Small intestine (tissue), 7 donors: Measurements from ENCODE around the gene ADAMTS4. TPM values are rescaled to one million over a fixed set of nuclear protein-coding genes. Genes with fewer than 3 reads are reported as not detected.

Experiments used
- DNase-seq, 2 donors: peaks; one replicate each; pipeline versions ENCODE4 v3.0.0 to v3.0.0-alpha.2; 2013
- FAIRE-seq: peaks from 2 replicates; lab custom pipeline; 2012; peaks lifted over from hg19 to GRCh38; lab: Jason Lieb, UNC
- H3K27ac ChIP-seq, 3 donors: one replicate each; pipeline ENCODE4 v1.5.1; 2013; ENCODE audit warnings: low read length in 2 of 3, mild to moderate bottlenecking in 2 of 3, control low read depth in 1 of 3, inconsistent platforms in 1 of 3, low read depth in 1 of 3, moderate library complexity in 1 of 3
- H3K27me3 ChIP-seq, 3 donors: one replicate each; pipeline ENCODE4 v1.6.1; 2013; ENCODE audit warnings: low read length in 3 of 3, inconsistent platforms in 1 of 3; ENCODE audit not compliant: control insufficient read depth in 3 of 3, insufficient read depth in 3 of 3
- H3K36me3 ChIP-seq, 3 donors: one replicate each; pipeline ENCODE4 v1.6.1; 2013; ENCODE audit warnings: low read length in 3 of 3, inconsistent platforms in 1 of 3, low read depth in 1 of 3, mild to moderate bottlenecking in 1 of 3, moderate library complexity in 1 of 3; ENCODE audit not compliant: control insufficient read depth in 3 of 3, insufficient read depth in 2 of 3
- H3K4me1 ChIP-seq, 3 donors: one replicate each; pipeline ENCODE4 v1.6.1; 2013; ENCODE audit warnings: low read length in 2 of 3, inconsistent platforms in 1 of 3, low read depth in 1 of 3, mild to moderate bottlenecking in 1 of 3, moderate library complexity in 1 of 3; ENCODE audit not compliant: control insufficient read depth in 3 of 3, insufficient read depth in 2 of 3
- H3K4me3 ChIP-seq, 3 donors: one replicate each; pipeline ENCODE4 v1.5.1; 2013; ENCODE audit warnings: low read length in 3 of 3, control low read depth in 1 of 3, inconsistent platforms in 1 of 3, low read depth in 1 of 3, mild to moderate bottlenecking in 1 of 3, moderate library complexity in 1 of 3
- H3K9me3 ChIP-seq, 2 donors: one replicate each; pipeline ENCODE4 v1.6.1; 2013; ENCODE audit warnings: low read depth in 1 of 2, low read length in 1 of 2; ENCODE audit not compliant: control insufficient read depth in 2 of 2, insufficient read depth in 1 of 2
- WGBS, 3 donors: extraction: QIAGEN DNeasy Blood & Tissue Kit; methylation state at CpG; one replicate each; pipeline ENCODE4 v1.1.7; 2013; 5-methylcytosine and 5-hydroxymethylcytosine counted together
- polyA plus RNA-seq, 4 donors: library from polyadenylated mRNA; stranded (reverse) in 3 of 4; unstranded in 1 of 4; fragments of 200-250 nt in 3 of 4; fragments of 120-200 nt in 1 of 4; gene quantifications; one replicate each; pipeline versions ENCODE4 v1.2.1 to v1.2.3, GENCODE V29; 2013
- donor health status: healthy with polysubstance abuse.
- donor health status: control.
- donor health status: control.
- donor health status: Bipolar disorder and iron deficiency.
- donor health status: healthy.

The ADAMTS4 gene
- polyA plus RNA-seq, 4 donors, result under 0.01 to 7.9 (median 0.78) TPM

GRCh38 chr1:161200421-161200991, 1.7 kb upstream of the ADAMTS4 start:
- H3K4me3 ChIP-seq, result no peak overlapping the region
- no peaks in the 10 kb centered on the region for H3K27me3 ChIP-seq
- peak overlapping the region; percentile 4 to 98 (median 94) for H3K27ac ChIP-seq
- FAIRE-seq, result no peak
- DNase-seq, result no peak
- H3K9me3 ChIP-seq, result no peaks in the 10 kb centered on the region
- peaks cover 0 to 42% (median 11%) of the 10 kb centered on the region in 3 donors for H3K4me1 ChIP-seq
- 60 to 78% (median 62%) methylated on average over 5 of the region's 5 CpGs for WGBS, 3 donors
- H3K36me3 ChIP-seq, result peaks cover 0 to 8% (median 0%) of the 10 kb centered on the region in 3 donors

- DNase-seq, result no peak
- Histone ChIP-seq H3K27me3 (no peaks in the 10 kb centered on the region), H3K36me3 (peaks cover 0 to 9% (median 0%) of the 10 kb centered on the region in 3 donors), H3K4me3 (no peak overlapping the region), H3K4me1 (peaks cover 0 to 42% (median 12%) of the 10 kb centered on the region in 3 donors), H3K27ac (peak overlapping the region in 2 of 3 donors; percentile 94 to 98), H3K9me3 (no peaks in the 10 kb centered on the region)
- 50 to 68% (median 54%) methylated on average over 2 to 5 of the region's 5 CpGs for whole genome bisulfite sequencing, 3 donors
- FAIRE-seq, result no peak
These were observed 769 bp upstream of the ADAMTS4 start for GRCh38 chr1:161199506-161200139.

- no peaks in the 10 kb centered on the region for H3K9me3 ChIP-seq
- H3K4me3 ChIP-seq, result peak overlapping the region in 2 of 3 donors; percentile 7 to 28
- H3K36me3 ChIP-seq, result peaks cover 0 to 4% (median 0%) of the 10 kb centered on the region in 3 donors
- peaks cover 0 to 37% (median 10%) of the 10 kb centered on the region in 3 donors for H3K4me1 ChIP-seq
- FAIRE-seq (no peak), DNase-seq (no peak)
- WGBS, 3 donors, result 22 to 45% (median 37%) methylated on average over 20 of the region's 20 CpGs
- H3K27ac ChIP-seq, result peak overlapping the region in 2 of 3 donors; percentile 38 to 98
- H3K27me3 ChIP-seq, result no peaks in the 10 kb centered on the region
These were observed 509 bp downstream of the ADAMTS4 start for GRCh38 chr1:161198194-161198896.

- FAIRE-seq, result no peak
- H3K36me3 ChIP-seq, result peaks cover 0 to 2% (median 0%) of the 10 kb centered on the region in 3 donors
- WGBS, 3 donors, result 57 to 84% (median 70%) methylated on average over 11 of the region's 11 CpGs
These were observed 1.2 kb downstream of the ADAMTS4 start for GRCh38 chr1:161197560-161198193.

GRCh38 chr1:161196521-161197451, 2.1 kb downstream of the ADAMTS4 start:
- WGBS, 3 donors, result 70 to 90% (median 86%) methylated on average over 27 of the region's 27 CpGs
- Histone ChIP-seq H3K27ac (peak overlapping the region in 2 of 3 donors; percentile 66 to 98), H3K4me1 (peaks cover 0 to 32% (median 7%) of the 10 kb centered on the region in 3 donors), H3K9me3 (no peaks in the 10 kb centered on the region), H3K4me3 (peak overlapping the region in 1 of 3 donors; percentile 28), H3K27me3 (no peaks in the 10 kb centered on the region), H3K36me3 (peaks cover 0 to 5% (median 0%) of the 10 kb centered on the region in 3 donors)
- no peak for FAIRE-seq
- peak in 1 of 2 donors; percentile 28 for DNase-seq

More at GRCh38 chr1:161197560-161198193, 1.2 kb downstream of the ADAMTS4 start:
- Histone ChIP-seq H3K9me3 (no peaks in the 10 kb centered on the region), H3K27me3 (no peaks in the 10 kb centered on the region), H3K4me3 (peak overlapping the region in 2 of 3 donors; percentile 7 to 28), H3K27ac (peak overlapping the region in 2 of 3 donors; percentile 66 to 98), H3K4me1 (peaks cover 0 to 34% (median 7%) of the 10 kb centered on the region in 3 donors)
- no peak for DNase-seq

- H3K9me3 ChIP-seq, result no peaks in the 10 kb centered on the region
- FAIRE-seq (no peak), DNase-seq (no peak)
- H3K36me3 ChIP-seq, result peaks cover 0 to 10% (median 0%) of the 10 kb centered on the region in 3 donors
- peak overlapping the region in 2 of 3 donors; percentile 66 to 98 for H3K27ac ChIP-seq
- peaks cover 0 to 25% (median 3%) of the 10 kb centered on the region in 3 donors for H3K4me1 ChIP-seq
- WGBS, 3 donors, result 93 to 97% (median 95%) methylated on average over 7 of the region's 7 CpGs
- H3K4me3 ChIP-seq, result no peak overlapping the region
- peaks cover 0 to 3% (median 0%) of the 10 kb centered on the region in 3 donors for H3K27me3 ChIP-seq
These were observed 2.7 kb downstream of the ADAMTS4 start for GRCh38 chr1:161196111-161196510.

GRCh38 chr1:161195171-161195570, 3.7 kb downstream of the ADAMTS4 start:
- H3K27me3 ChIP-seq, result peaks cover 0 to 4% (median 0%) of the 10 kb centered on the region in 3 donors
- H3K4me1 ChIP-seq, result peaks cover 0 to 16% (median 3%) of the 10 kb centered on the region in 3 donors
- peaks cover 0 to 13% (median 0%) of the 10 kb centered on the region in 3 donors for H3K36me3 ChIP-seq
- no peak overlapping the region for H3K4me3 ChIP-seq
- H3K27ac ChIP-seq, result peak overlapping the region in 1 of 3 donors; percentile 29
- FAIRE-seq, result no peak
- WGBS, 3 donors, result 79 to 81% (median 80%) methylated on average over 4 of the region's 4 CpGs
- DNase-seq, result no peak
- no peaks in the 10 kb centered on the region for H3K9me3 ChIP-seq
